GM12878 (cell line): ENCODE results near the gene COTL1. TPM values are rescaled to one million over a fixed set of nuclear protein-coding genes. Genes with fewer than 3 reads are reported as not detected.
A peak's percentile ranks its signal among the peaks of the same experiment; 100 is the strongest.

ENCODE experiments used
- ATAC-seq: fragments of 200-7000 bp; cut with Tn5 transposase; 3 replicates; pipeline ENCODE4 v1.9.1; 2020; ENCODE audit warnings: mild to moderate bottlenecking, moderate library complexity
- BruUV-seq: library from RNA; stranded (reverse); fragments of 400-500 nt; replicated peaks from 2 replicates; lab custom pipeline; 2021; lab: Mats Ljungman, UMichigan
- CTCF ChIA-PET: fragments of 300-600 bp; sonication (Branson Sonifier 250); formaldehyde crosslinking; extraction: SDS; loops from one replicate; lab custom pipeline; 2021; ENCODE audit warnings: inconsistent platforms; lab: Yijun Ruan, JAX
- POLR2A ChIA-PET: fragments of 350-600 bp; formaldehyde crosslinking; extraction: SDS; loops from one replicate; lab custom pipeline; 2021; ENCODE audit warnings: inconsistent platforms; lab: Charles Lee
- RAD21 ChIA-PET: fragments of 300-600 bp; sonication (Branson Sonifier 250); formaldehyde crosslinking; loops from one replicate; lab custom pipeline; 2023; ENCODE audit warnings: antibody characterized with exemption; ENCODE audit not compliant: unreplicated experiment; lab: Charles Lee
- SMC1A ChIA-PET: fragments of 300-600 bp; sonication (Branson Sonifier 250); formaldehyde crosslinking; loops from one replicate; lab custom pipeline; 2023; ENCODE audit not compliant: unreplicated experiment, uncharacterized antibody; lab: Charles Lee
- DNase-seq: peaks from one replicate; pipeline ENCODE4 v3.0.0-alpha.2; 2011; ENCODE audit warnings: low read depth, low spot score
- FAIRE-seq: peaks from 3 replicates; lab custom pipeline; 2011; peaks lifted over from hg19 to GRCh38; lab: Jason Lieb, UNC
- H2AFZ ChIP-seq: 2 replicates; pipeline ENCODE4 v1.6.0; 2011; ENCODE audit warnings: low read depth, low read length, control low read depth; ENCODE audit not compliant: control insufficient read depth
- H3K27ac ChIP-seq: 2 replicates; pipeline ENCODE4 v1.5.1; 2011; ENCODE audit warnings: control low read depth; ENCODE audit not compliant: control insufficient read depth, insufficient read depth
- H3K27me3 ChIP-seq, 2 experiments: replicated peaks in 1 of 2; 2 replicates each; pipeline versions ENCODE4 v1.6.0 to v1.6.1; 2011; ENCODE audit warnings: low read length in 1 of 2; ENCODE audit not compliant: control insufficient read depth in 2 of 2, insufficient read depth in 2 of 2
- H3K36me3 ChIP-seq, 2 experiments: 2 replicates each; pipeline ENCODE4 v1.5.1; 2011; ENCODE audit warnings: low read length in 1 of 2; ENCODE audit not compliant: control insufficient read depth in 2 of 2, insufficient read depth in 2 of 2
- H3K4me1 ChIP-seq: 2 replicates; pipeline ENCODE4 v1.6.1; 2011; ENCODE audit warnings: mild to moderate bottlenecking, low read length, moderate library complexity, mixed read lengths; ENCODE audit not compliant: control insufficient read depth, insufficient read depth
- H3K4me2 ChIP-seq: 2 replicates; pipeline ENCODE4 v1.6.0; 2011; ENCODE audit warnings: control low read depth; ENCODE audit not compliant: control insufficient read depth, insufficient read depth
- H3K4me3 ChIP-seq: fragments of 200-600 bp; sonication (generic); 2 replicates; pipeline ENCODE4 v1.5.1; 2016
- H3K79me2 ChIP-seq: 2 replicates; pipeline ENCODE4 v1.6.0; 2011; ENCODE audit warnings: low read length; ENCODE audit not compliant: control insufficient read depth, insufficient read depth
- H3K9ac ChIP-seq: 2 replicates; pipeline ENCODE4 v1.8.0; 2011; ENCODE audit warnings: low read length, control low read depth, mixed read lengths; ENCODE audit not compliant: control insufficient read depth, insufficient read depth
- H3K9me3 ChIP-seq: replicated peaks from 3 replicates; pipeline ENCODE4 v1.5.1; 2011; ENCODE audit warnings: mild to moderate bottlenecking, low read length; ENCODE audit not compliant: control insufficient read depth, insufficient read depth
- H4K20me1 ChIP-seq: 2 replicates; pipeline ENCODE4 v1.6.0; 2011; ENCODE audit not compliant: control insufficient read depth, insufficient read depth
- CHD1 ChIP-seq: IDR thresholded peaks from 2 replicates; pipeline ENCODE4 v1.6.1; 2012; ENCODE audit warnings: low read depth, low read length, improper control_type of control experiment
- CHD2 ChIP-seq: IDR thresholded peaks from 2 replicates; pipeline ENCODE4 v1.6.1; 2011; ENCODE audit warnings: low read depth, low read length, improper control_type of control experiment, borderline replicate concordance
- MYB ChIP-seq: fragments of 150-350 bp; IDR thresholded peaks from 2 replicates; pipeline ENCODE4 v1.6.1; 2014; ENCODE audit warnings: mild to moderate bottlenecking, low read depth, low read length, borderline replicate concordance
- NR2C1 ChIP-seq: fragments of 450-650 bp; IDR thresholded peaks from 2 replicates; pipeline ENCODE4 v1.6.1; 2017; ENCODE audit warnings: antibody characterized with exemption, mild to moderate bottlenecking, moderate library complexity
- PML ChIP-seq: IDR thresholded peaks from 2 replicates; pipeline ENCODE4 v1.6.1; 2012; ENCODE audit warnings: low read length, inconsistent platforms
- POU2F2 ChIP-seq: IDR thresholded peaks from 3 replicates; pipeline ENCODE4 v1.6.1; 2011; ENCODE audit warnings: low read depth, mild to moderate bottlenecking, low read length, borderline replicate concordance
- RAD21 ChIP-seq: IDR thresholded peaks from 2 replicates; pipeline ENCODE4 v1.6.1; 2011; ENCODE audit warnings: mild to moderate bottlenecking, low read depth, low read length, moderate library complexity; ENCODE audit not compliant: insufficient read depth
- TCF7 ChIP-seq: IDR thresholded peaks from 2 replicates; pipeline ENCODE4 v1.6.1; 2014; ENCODE audit warnings: antibody characterized with exemption, borderline replicate concordance
- YY1 ChIP-seq: IDR thresholded peaks from 2 replicates; pipeline ENCODE4 v1.6.1; 2011; ENCODE audit warnings: low read depth, mild to moderate bottlenecking, low read length
- ZNF217 ChIP-seq: fragments of 450-650 bp; IDR thresholded peaks from 2 replicates; pipeline ENCODE4 v1.6.1; 2017; ENCODE audit warnings: antibody characterized with exemption, mild to moderate bottlenecking
- ZNF622 ChIP-seq: fragments of 450-650 bp; IDR thresholded peaks from 2 replicates; pipeline ENCODE4 v1.6.1; 2017; ENCODE audit warnings: mild to moderate bottlenecking, inconsistent platforms
- WGBS: methylation state at CpG from one replicate; pipeline ENCODE4 v1.1.6; 2016; ENCODE audit warnings: low lambda C conversion rate; ENCODE audit not compliant: insufficient replicate concordance, insufficient coverage; ENCODE audit errors: missing lambda C conversion rate; 5-methylcytosine and 5-hydroxymethylcytosine counted together
- in situ Hi-C: fragments of 300-500 bp; cut with MboI; formaldehyde crosslinking; loops from 9 replicates; pipeline ENCODE4 v1.14.3; 2018; ENCODE audit warnings: mixed read lengths
- intact Hi-C: fragments of 100-400 bp; cut with micrococcal nuclease; formaldehyde crosslinking; loops from one replicate; pipeline ENCODE4 v1.14.2; 2022; ENCODE audit not compliant: unreplicated experiment
- polyA plus RNA-seq, 11 experiments: library from polyadenylated mRNA; depleted of rRNA in 4 of 11; unstranded in 6 of 11; stranded (reverse) in 5 of 11; fragments of >200 nt; fragmentation: Nextera tagmentation in 4 of 11; fragmentation: Illumina TruSeq in 1 of 11; extraction: Ambion mirVana in 4 of 11; extraction: Trizol in 1 of 11; gene quantifications; 1 replicate in 1 of 11; 2 replicates in 10 of 11; pipeline versions ENCODE4 v1.2.1 to v1.2.3, GENCODE V29; 2011 to 2016; ENCODE audit warnings: inconsistent platforms in 2 of 11, missing spikeins in 2 of 11, low read depth in 1 of 11
- total RNA-seq, 4 experiments: library from RNA; depleted of rRNA in 3 of 4; stranded (reverse); fragments of >200 nt in 3 of 4; fragmentation: Illumina TruSeq in 1 of 4; extraction: Trizol in 1 of 4; gene quantifications; 2 replicates each; pipeline versions ENCODE4 v1.2.1 to v1.2.3, GENCODE V29; 2013 to 2021
- TF ChIP-seq, protein P1 (sequence below): fragments of 150-350 bp; IDR thresholded peaks from 2 replicates; pipeline ENCODE4 v1.6.1; 2016; ENCODE audit warnings: low read depth, low read length
- TF ChIP-seq, protein P2 (sequence below): IDR thresholded peaks from 2 replicates; pipeline ENCODE4 v1.6.1; 2012; ENCODE audit warnings: low read depth, low read length, improper control_type of control experiment
- TF ChIP-seq, protein P3 (sequence below): IDR thresholded peaks from 2 replicates; pipeline ENCODE4 v1.6.1; 2011; ENCODE audit warnings: low read depth, low read length, improper control_type of control experiment, borderline replicate concordance
- TF ChIP-seq, protein P4 (sequence below): fragments of 450-650 bp; formaldehyde crosslinking; IDR thresholded peaks from 2 replicates; pipeline ENCODE4 v1.5.0; 2022; ENCODE audit warnings: mild to moderate bottlenecking, missing genetic modification characterization

The COTL1 gene
- total and polyA plus RNA-seq, 10 of the 15 experiments (the other 5 are each of a cell fraction or from before 2014, with no cell fraction given) = 140 to 894 (median 330) TPM

DNA sequence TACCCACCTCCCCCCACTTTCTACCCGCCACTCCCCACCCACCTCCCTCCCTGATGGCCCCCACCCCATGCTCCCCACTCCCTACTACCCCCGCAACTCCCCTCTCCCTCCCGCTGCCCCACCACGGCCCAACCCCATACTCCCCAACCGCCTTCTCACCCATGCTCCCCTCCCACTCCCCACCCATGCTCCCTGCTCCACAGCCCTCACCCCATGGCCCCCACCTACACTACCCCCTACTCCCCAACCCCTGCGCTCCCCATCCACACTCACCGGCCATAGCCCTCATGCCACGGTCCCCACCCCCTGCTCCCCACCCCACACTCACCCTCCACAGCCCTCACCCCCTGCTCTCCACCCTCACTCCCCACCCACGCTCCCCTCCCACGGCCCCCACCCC lies 13.9 kb downstream of the COTL1 start:
- no CpG with 5 or more reads among the region's 10 CpGs for WGBS
- intact Hi-C loops = no loop called here
- Histone ChIP-seq H3K4me1 (peaks cover 83% of the 10 kb centered on the region), H4K20me1 (no peaks in the 10 kb centered on the region), H3K9me3 (no peaks in the 10 kb centered on the region; the same call in 2 of the 3 replicates)
- BruUV-seq = no TSS peak
- RAD21 ChIA-PET = interaction anchor here (10.3 to 13.6 kb wide), 2 partner anchors 14 to 90 kb away, joined by 79 to 224 read pairs; partner anchors contain the start of gene COTL1
- FAIRE-seq = no peak
- TF ChIP-seq, protein P1, sequence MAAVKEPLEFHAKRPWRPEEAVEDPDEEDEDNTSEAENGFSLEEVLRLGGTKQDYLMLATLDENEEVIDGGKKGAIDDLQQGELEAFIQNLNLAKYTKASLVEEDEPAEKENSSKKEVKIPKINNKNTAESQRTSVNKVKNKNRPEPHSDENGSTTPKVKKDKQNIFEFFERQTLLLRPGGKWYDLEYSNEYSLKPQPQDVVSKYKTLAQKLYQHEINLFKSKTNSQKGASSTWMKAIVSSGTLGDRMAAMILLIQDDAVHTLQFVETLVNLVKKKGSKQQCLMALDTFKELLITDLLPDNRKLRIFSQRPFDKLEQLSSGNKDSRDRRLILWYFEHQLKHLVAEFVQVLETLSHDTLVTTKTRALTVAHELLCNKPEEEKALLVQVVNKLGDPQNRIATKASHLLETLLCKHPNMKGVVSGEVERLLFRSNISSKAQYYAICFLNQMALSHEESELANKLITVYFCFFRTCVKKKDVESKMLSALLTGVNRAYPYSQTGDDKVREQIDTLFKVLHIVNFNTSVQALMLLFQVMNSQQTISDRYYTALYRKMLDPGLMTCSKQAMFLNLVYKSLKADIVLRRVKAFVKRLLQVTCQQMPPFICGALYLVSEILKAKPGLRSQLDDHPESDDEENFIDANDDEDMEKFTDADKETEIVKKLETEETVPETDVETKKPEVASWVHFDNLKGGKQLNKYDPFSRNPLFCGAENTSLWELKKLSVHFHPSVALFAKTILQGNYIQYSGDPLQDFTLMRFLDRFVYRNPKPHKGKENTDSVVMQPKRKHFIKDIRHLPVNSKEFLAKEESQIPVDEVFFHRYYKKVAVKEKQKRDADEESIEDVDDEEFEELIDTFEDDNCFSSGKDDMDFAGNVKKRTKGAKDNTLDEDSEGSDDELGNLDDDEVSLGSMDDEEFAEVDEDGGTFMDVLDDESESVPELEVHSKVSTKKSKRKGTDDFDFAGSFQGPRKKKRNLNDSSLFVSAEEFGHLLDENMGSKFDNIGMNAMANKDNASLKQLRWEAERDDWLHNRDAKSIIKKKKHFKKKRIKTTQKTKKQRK = no peak
- TF ChIP-seq, protein P2, sequence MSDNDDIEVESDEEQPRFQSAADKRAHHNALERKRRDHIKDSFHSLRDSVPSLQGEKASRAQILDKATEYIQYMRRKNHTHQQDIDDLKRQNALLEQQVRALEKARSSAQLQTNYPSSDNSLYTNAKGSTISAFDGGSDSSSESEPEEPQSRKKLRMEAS = no peak
- TF ChIP-seq CHD1 = no peak
- TF ChIP-seq NR2C1 = no peak
- no peak for TF ChIP-seq TCF7
- TF ChIP-seq CHD2 = no peak
- no peak for TF ChIP-seq ZNF622
- TF ChIP-seq, protein P3, sequence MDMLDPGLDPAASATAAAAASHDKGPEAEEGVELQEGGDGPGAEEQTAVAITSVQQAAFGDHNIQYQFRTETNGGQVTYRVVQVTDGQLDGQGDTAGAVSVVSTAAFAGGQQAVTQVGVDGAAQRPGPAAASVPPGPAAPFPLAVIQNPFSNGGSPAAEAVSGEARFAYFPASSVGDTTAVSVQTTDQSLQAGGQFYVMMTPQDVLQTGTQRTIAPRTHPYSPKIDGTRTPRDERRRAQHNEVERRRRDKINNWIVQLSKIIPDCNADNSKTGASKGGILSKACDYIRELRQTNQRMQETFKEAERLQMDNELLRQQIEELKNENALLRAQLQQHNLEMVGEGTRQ = no peak
- no peak for TF ChIP-seq YY1
- TF ChIP-seq POU2F2 = no peak
- TF ChIP-seq, protein P4, sequence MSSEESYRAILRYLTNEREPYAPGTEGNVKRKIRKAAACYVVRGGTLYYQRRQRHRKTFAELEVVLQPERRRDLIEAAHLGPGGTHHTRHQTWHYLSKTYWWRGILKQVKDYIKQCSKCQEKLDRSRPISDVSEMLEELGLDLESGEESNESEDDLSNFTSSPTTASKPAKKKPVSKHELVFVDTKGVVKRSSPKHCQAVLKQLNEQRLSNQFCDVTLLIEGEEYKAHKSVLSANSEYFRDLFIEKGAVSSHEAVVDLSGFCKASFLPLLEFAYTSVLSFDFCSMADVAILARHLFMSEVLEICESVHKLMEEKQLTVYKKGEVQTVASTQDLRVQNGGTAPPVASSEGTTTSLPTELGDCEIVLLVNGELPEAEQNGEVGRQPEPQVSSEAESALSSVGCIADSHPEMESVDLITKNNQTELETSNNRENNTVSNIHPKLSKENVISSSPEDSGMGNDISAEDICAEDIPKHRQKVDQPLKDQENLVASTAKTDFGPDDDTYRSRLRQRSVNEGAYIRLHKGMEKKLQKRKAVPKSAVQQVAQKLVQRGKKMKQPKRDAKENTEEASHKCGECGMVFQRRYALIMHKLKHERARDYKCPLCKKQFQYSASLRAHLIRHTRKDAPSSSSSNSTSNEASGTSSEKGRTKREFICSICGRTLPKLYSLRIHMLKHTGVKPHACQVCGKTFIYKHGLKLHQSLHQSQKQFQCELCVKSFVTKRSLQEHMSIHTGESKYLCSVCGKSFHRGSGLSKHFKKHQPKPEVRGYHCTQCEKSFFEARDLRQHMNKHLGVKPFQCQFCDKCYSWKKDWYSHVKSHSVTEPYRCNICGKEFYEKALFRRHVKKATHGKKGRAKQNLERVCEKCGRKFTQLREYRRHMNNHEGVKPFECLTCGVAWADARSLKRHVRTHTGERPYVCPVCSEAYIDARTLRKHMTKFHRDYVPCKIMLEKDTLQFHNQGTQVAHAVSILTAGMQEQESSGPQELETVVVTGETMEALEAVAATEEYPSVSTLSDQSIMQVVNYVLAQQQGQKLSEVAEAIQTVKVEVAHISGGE (CRISPR knock-in tag) = no peak
- no peak for TF ChIP-seq PML
- no peak for TF ChIP-seq MYB
- TF ChIP-seq ZNF217 = no peak
- no peak for TF ChIP-seq RAD21
- TF ChIP-seq, all 136 proteins: peak for 0
- Histone ChIP-seq H2AFZ (no peak overlapping the region), H3K9ac (no peak overlapping the region; the same call in 1 of the 2 replicates), H3K4me2 (peak overlapping the region; percentile 83), H3K4me3 (peak overlapping the region; percentile 60; the same call in 1 of the 2 replicates), H3K27ac (peak overlapping the region; percentile 100), H3K27me3 (no peaks in the 10 kb centered on the region), H3K36me3 (peaks cover 2 to 7% of the 10 kb centered on the region in 2 experiments; a peak in 3 of 4 replicates), H3K79me2 (peaks cover 93% of the 10 kb centered on the region)
- ATAC-seq (no peak), DNase-seq (no peak)
- ChIA-PET SMC1A (interaction anchor here (1.0 to 14.5 kb wide), 3 partner anchors 13 to 124 kb away, joined by 4 to 229 read pairs (median 183); partner anchors contain the start of gene COTL1), POLR2A (interaction anchor here (2.0 to 16.2 kb wide), 3 partner anchors 10 to 91 kb away, joined by 5 to 214 read pairs (median 60); partner anchors contain the start of gene COTL1), CTCF (interaction anchor here (0.5 to 5.4 kb wide), 2 partner anchors 18 to 41 kb away, joined by 4 to 42 read pairs; no protein-coding TSS in a partner anchor)
- in situ Hi-C loops = loop anchor here (10.0 to 25.0 kb wide), 2 partner anchors 649 to 958 kb away; partner anchors contain the start of gene OSGIN1
